Transverse colon (tissue), 4 donors: ENCODE data around the gene RAB11FIP5.

Source experiments
- CTCF ChIP-seq, 5 experiments: fragments of 200-600 bp in 3 of 5; fragments of 450-650 bp in 2 of 5; sonication (generic) in 3 of 5; IDR thresholded peaks; 1 replicate in 2 of 5; 2 replicates in 3 of 5; pipeline ENCODE4 v1.5.1; 2016 to 2017; ENCODE audit warnings: antibody characterized with exemption in 5 of 5, inconsistent platforms in 3 of 5, mild to moderate bottlenecking in 2 of 5, moderate library complexity in 1 of 5
- EP300 ChIP-seq: sonication (generic); formaldehyde crosslinking; IDR thresholded peaks from one replicate; pipeline ENCODE4 v1.6.1; 2017; ENCODE audit warnings: antibody characterized with exemption, low read depth
- POLR2AphosphoS5 ChIP-seq, 3 donors: sonication (generic); formaldehyde crosslinking; IDR thresholded peaks; one replicate each; pipeline ENCODE4 v1.6.1; 2016; ENCODE audit warnings: antibody characterized with exemption in 3 of 3

- TF ChIP-seq POLR2AphosphoS5 (IDR thresholded peaks at IDR 0.05) (no peak), CTCF (IDR thresholded peaks at IDR 0.05) (no peak), EP300 (no peak)
Observed at GRCh38 chr2:73142937-73143336, 30.2 kb upstream of the RAB11FIP5 start.
